ENCODE results near the gene FAAP100.
"Not testable (repeated sequence)": the region's sequence is repeated elsewhere in the genome, so short reads cannot be mapped to it uniquely, and the experiment has no call there.

GRCh38 chr17:81531998-81532404 is 20.2 kb downstream of the FAAP100 start:
- TF ChIP-seq E2F5 (CRISPR knock-in tag; IDR thresholded peaks at IDR 0.05); TEAD1 (CRISPR knock-in tag; IDR thresholded peaks at IDR 0.05); CTCF (IDR thresholded peaks at IDR 0.05); NFE2L1 (CRISPR knock-in tag; IDR thresholded peaks at IDR 0.05); NR3C1 (CRISPR knock-in tag; conservative IDR thresholded peaks at IDR 0.05; ENCODE audit: low read depth); E2F1 (CRISPR knock-in tag; IDR thresholded peaks at IDR 0.05); ZNF425 (CRISPR knock-in tag; conservative IDR thresholded peaks at IDR 0.05); GABPB1 (CRISPR knock-in tag; IDR thresholded peaks at IDR 0.05); CREB1 (CRISPR knock-in tag; IDR thresholded peaks at IDR 0.05); NFYB (CRISPR knock-in tag; conservative IDR thresholded peaks at IDR 0.05; ENCODE audit: low read depth); TP53 (CRISPR knock-in tag; IDR thresholded peaks at IDR 0.05); USF2 (CRISPR knock-in tag; IDR thresholded peaks at IDR 0.05); ESRRA (CRISPR knock-in tag; IDR thresholded peaks at IDR 0.05; ENCODE audit: borderline replicate concordance); NR1H2 (CRISPR knock-in tag; IDR thresholded peaks at IDR 0.05): not testable (repeated sequence)
